ENCODE data around the gene SELENOH. TPM values are rescaled to one million over a fixed set of nuclear protein-coding genes. Genes with fewer than 3 reads are reported as not detected.
A peak's percentile ranks its signal among the peaks of the same experiment; 100 is the strongest.

Gene SELENOH
- polyA plus RNA-seq, 2 of the 4 experiments (the other 2 are of a cell fraction), result 96.3 to 115 TPM

DNA sequence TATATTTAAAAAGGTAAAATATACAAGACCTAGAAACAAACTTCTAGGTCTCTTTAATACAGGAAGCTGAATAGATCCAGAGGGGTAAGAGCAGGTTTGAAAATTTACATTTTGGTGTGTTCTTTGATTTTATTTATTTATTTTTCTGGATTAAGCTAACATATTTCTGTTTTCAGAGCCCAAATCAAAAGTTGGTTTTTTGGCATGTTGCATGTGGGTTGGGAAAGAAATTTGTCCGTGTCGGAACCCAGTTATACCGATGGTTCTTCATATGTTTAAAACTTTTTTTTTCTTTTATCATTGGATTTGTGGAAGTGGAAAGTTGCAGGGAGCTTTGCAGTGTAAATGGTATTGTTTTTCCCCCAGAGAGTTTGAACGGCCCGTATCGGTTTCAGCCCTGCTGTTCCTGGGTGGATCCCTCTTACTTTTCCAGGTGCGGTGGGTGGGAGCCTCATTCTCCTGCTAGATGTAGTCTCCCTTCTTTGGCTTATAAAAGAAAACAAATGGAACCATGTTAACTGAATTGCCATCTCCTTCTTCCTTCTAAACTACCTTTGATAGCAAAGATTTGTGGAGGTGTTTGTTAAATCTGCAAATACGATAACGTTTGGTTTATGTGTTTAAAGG lies 21.1 kb downstream of the SELENOH start:
- no peak for TF ChIP-seq MAFK (IDR thresholded peaks at IDR 0.05; ENCODE audit: partially characterized antibody)
- TF ChIP-seq TFCP2L1 (CRISPR knock-in tag; IDR thresholded peaks at IDR 0.05), result no peak
- Histone ChIP-seq H3K9me3 (no peaks in the 10 kb centered on the region), H3K4me1 (peaks cover 22% of the 10 kb centered on the region), H3K4me2 (peak overlapping the region; percentile 89), H3K4me3 (peak overlapping the region; percentile 73), H3K27ac (peak overlapping the region; percentile 91 to 97)
- ChIA-PET CTCF (interaction anchor here (1.0 to 12.4 kb wide), 6 partner anchors 10 to 44 kb away, joined by 3 to 216 read pairs (median 8); partner anchors contain the start of gene BTBD18), POLR2A (interaction anchor here (1.7 to 3.0 kb wide), 4 partner anchors 11 to 39 kb away, joined by 17 to 28 read pairs (median 22); partner anchors contain the start of genes BTBD18 and SELENOH)
- DNase-seq (ENCODE audit: low read depth in 1 of 2, low spot score in 1 of 2), result peak in 1 of 2 experiments; percentile 31
- FAIRE-seq, result no peak
- ATAC-seq, result no peak
- under 1% methylated on average over 9 of the region's 9 CpGs for WGBS (ENCODE audit: missing lambda C conversion rate)

DNA sequence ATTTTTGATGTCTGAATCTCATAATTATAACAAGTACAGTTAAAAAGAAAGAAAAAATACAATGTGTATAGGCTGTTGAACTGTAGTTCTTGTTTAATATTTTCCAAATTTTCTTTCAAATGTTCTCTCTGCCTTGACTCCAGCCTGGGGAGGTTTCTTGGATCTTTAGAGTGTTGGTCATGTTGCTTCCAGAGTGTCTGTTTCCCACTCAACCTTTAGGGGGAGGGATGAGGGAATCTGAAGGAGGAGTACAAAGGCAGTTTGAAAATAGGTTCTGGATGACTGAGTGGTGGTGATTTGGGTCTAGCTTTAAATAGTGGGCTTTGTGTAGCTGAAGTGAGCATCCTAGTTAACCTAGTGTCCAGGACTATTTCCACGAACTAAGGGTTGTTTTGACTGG lies 22.3 kb downstream of the SELENOH start:
- TF ChIP-seq CTCF (IDR thresholded peaks at IDR 0.05) (0 out of 3 replicates have a peak, but pooled peaks have one; percentile 24), CBX2 (IDR thresholded peaks at IDR 0.05; ENCODE audit: borderline replicate concordance, low read depth) (no peak), JUNB (IDR thresholded peaks at IDR 0.05) (no peak), RAD21 (conservative IDR thresholded peaks at IDR 0.05 in 1 of 2, IDR thresholded peaks at IDR 0.05 in 1 of 2) (0 out of 5 replicates have a peak, but pooled peaks of 1 of the 2 experiments have one; percentile 11), FOSB (CRISPR knock-in tag; IDR thresholded peaks at IDR 0.05) (0 out of 2 replicates have a peak, but pooled peaks have one; percentile 34)
- TF ChIP-seq, protein P1, sequence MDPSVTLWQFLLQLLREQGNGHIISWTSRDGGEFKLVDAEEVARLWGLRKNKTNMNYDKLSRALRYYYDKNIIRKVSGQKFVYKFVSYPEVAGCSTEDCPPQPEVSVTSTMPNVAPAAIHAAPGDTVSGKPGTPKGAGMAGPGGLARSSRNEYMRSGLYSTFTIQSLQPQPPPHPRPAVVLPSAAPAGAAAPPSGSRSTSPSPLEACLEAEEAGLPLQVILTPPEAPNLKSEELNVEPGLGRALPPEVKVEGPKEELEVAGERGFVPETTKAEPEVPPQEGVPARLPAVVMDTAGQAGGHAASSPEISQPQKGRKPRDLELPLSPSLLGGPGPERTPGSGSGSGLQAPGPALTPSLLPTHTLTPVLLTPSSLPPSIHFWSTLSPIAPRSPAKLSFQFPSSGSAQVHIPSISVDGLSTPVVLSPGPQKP (IDR thresholded peaks at IDR 0.05; ENCODE audit: low read depth, low read length), result no peak
- peak overlapping the region; percentile 89 for H3K4me2 ChIP-seq
- peaks cover 22% of the 10 kb centered on the region for H3K4me1 ChIP-seq
- CTCF ChIA-PET, result interaction anchor here (0.6 to 12.4 kb wide), 11 partner anchors 8 to 131 kb away, joined by 3 to 216 read pairs (median 5); partner anchors contain the start of gene BTBD18
- peak overlapping the region; percentile 73 for H3K4me3 ChIP-seq
- no peak for FAIRE-seq
- H3K9me3 ChIP-seq, result no peaks in the 10 kb centered on the region
- peak overlapping the region; percentile 70 to 97 for H3K27ac ChIP-seq
- peak in 1 of 2 experiments; percentile 76 for DNase-seq (ENCODE audit: low read depth in 1 of 2, low spot score in 1 of 2)
- 8% methylated on average over 1 of the region's 1 CpG for WGBS (ENCODE audit: missing lambda C conversion rate)
- ATAC-seq, result peak; percentile 69 to 72; a peak in 4 of 6 replicates
- POLR2A ChIA-PET, result interaction anchor here (0.8 to 3.0 kb wide), 3 partner anchors 15 to 37 kb away, joined by 3 to 28 read pairs (median 3); partner anchors contain the start of gene SELENOH

- FAIRE-seq (no peak), DNase-seq (ENCODE audit: low read depth in 1 of 2, low spot score in 1 of 2) (no peak), ATAC-seq (no peak; a peak in 1 of 6 replicates)
- H3K4me1 ChIP-seq, result peaks cover 22% of the 10 kb centered on the region
- 27% methylated on average over 4 of the region's 4 CpGs for WGBS (ENCODE audit: missing lambda C conversion rate)
- H3K4me2 ChIP-seq, result peak overlapping the region; percentile 89
- H3K9me3 ChIP-seq, result no peaks in the 10 kb centered on the region
- CTCF ChIA-PET, result interaction anchor here (0.6 to 12.4 kb wide), 14 partner anchors 8 to 196 kb away, joined by 3 to 216 read pairs (median 4); partner anchors contain the start of genes BTBD18 and UBE2L6
- H3K4me3 ChIP-seq, result peak overlapping the region; percentile 73
- TF ChIP-seq KDM1A (IDR thresholded peaks at IDR 0.05; ENCODE audit: low read depth) (no peak), JUN (IDR thresholded peaks at IDR 0.05) (no peak), EHF (CRISPR knock-in tag; IDR thresholded peaks at IDR 0.05) (no peak), TFCP2L1 (CRISPR knock-in tag; IDR thresholded peaks at IDR 0.05) (no peak), ZSCAN20 (CRISPR knock-in tag; IDR thresholded peaks at IDR 0.05) (no peak), TP53 (CRISPR knock-in tag; IDR thresholded peaks at IDR 0.05) (no peak), KDM5A (IDR thresholded peaks at IDR 0.05) (no peak), ZNF302 (CRISPR knock-in tag; IDR thresholded peaks at IDR 0.05) (no peak), PHF8 (IDR thresholded peaks at IDR 0.05; ENCODE audit: borderline replicate concordance, low read depth) (no peak)
- peak overlapping the region; percentile 70 to 97; a peak in 5 of 6 replicates for H3K27ac ChIP-seq
- POLR2A ChIA-PET, result interaction anchor here (1.3 to 1.4 kb wide), 2 partner anchors 14 to 23 kb away, joined by 3 to 6 read pairs; partner anchors contain the start of gene SELENOH
Measured at GRCh38 chr11:57764021-57764420, 22.7 kb downstream of the SELENOH start.

Measured in A549 (cell line).